HepG2 (cell line): ENCODE results near the gene GHRHR. TPM values are rescaled to one million over a fixed set of nuclear protein-coding genes. Genes with fewer than 3 reads are reported as not detected.

Experiments
- ATAC-seq: fragments of 200-7000 bp; cut with Tn5 transposase; 3 replicates; pipeline ENCODE4 v1.9.1; 2020; ENCODE audit warnings: mild to moderate bottlenecking, moderate library complexity
- BruUV-seq: library from RNA; stranded (reverse); fragments of 400-500 nt; replicated peaks from 2 replicates; lab custom pipeline; 2021; lab: Mats Ljungman, UMichigan
- CTCF ChIA-PET: fragments of 300-600 bp; formaldehyde crosslinking; extraction: SDS; loops from one replicate; lab custom pipeline; 2021; ENCODE audit warnings: low total read pairs, inconsistent platforms, low intra/inter-chr PET ratio; lab: Yijun Ruan, JAX
- POLR2A ChIA-PET: fragments of 350-600 bp; sonication (Branson Sonifier 250); formaldehyde crosslinking; loops from one replicate; lab custom pipeline; 2020; ENCODE audit warnings: antibody characterized with exemption, inconsistent platforms; lab: Yijun Ruan, JAX
- DNase-seq: peaks from one replicate; pipeline ENCODE4 v3.0.0-alpha.2; 2015; ENCODE audit warnings: low spot score
- FAIRE-seq: peaks from 3 replicates; lab custom pipeline; 2011; peaks lifted over from hg19 to GRCh38; lab: Jason Lieb, UNC
- H2AFZ ChIP-seq: one replicate; pipeline ENCODE4 v1.6.1; 2011; ENCODE audit warnings: low read length, inconsistent platforms
- H3K27ac ChIP-seq: fragments of 300-600 bp; 3 replicates; pipeline ENCODE4 v1.8.0; 2011; ENCODE audit warnings: mixed run types, mild to moderate bottlenecking, mixed read lengths, low read length, inconsistent platforms; ENCODE audit not compliant: insufficient read depth; ENCODE audit errors: extremely low read length
- H3K27me3 ChIP-seq, 2 experiments: fragments of 200-600 bp in 1 of 2; 2 replicates in 1 of 2; 3 replicates in 1 of 2; pipeline versions ENCODE4 v1.6.0 to v1.8.0; 2011; ENCODE audit warnings: low read length in 2 of 2, mild to moderate bottlenecking in 2 of 2, moderate library complexity in 2 of 2, inconsistent platforms in 1 of 2; ENCODE audit not compliant: insufficient read depth in 2 of 2, control insufficient read depth in 1 of 2
- H3K36me3 ChIP-seq, 2 experiments: fragments of 200-600 bp in 1 of 2; replicated peaks in 1 of 2; 2 replicates in 1 of 2; 3 replicates in 1 of 2; pipeline versions ENCODE4 v1.5.1 to v1.8.0; 2011; ENCODE audit warnings: low read length in 2 of 2, inconsistent platforms in 1 of 2; ENCODE audit not compliant: insufficient read depth in 2 of 2, control insufficient read depth in 1 of 2
- H3K4me1 ChIP-seq: 2 replicates; pipeline ENCODE4 v1.5.1; 2012; ENCODE audit warnings: low read length, inconsistent platforms; ENCODE audit not compliant: insufficient read depth
- H3K4me2 ChIP-seq: 2 replicates; pipeline ENCODE4 v1.6.0; 2011; ENCODE audit warnings: low read depth, low read length, inconsistent platforms
- H3K4me3 ChIP-seq, 3 experiments: fragments of 200-600 bp in 1 of 3; sonication (generic), shearing (Covaris generic) in 1 of 3; replicated peaks in 1 of 3; 2 replicates each; pipeline ENCODE4 v1.5.1; 2011 to 2016; ENCODE audit warnings: low read length in 3 of 3, inconsistent platforms in 2 of 3, low read depth in 2 of 3, mild to moderate bottlenecking in 2 of 3, control low read depth in 1 of 3, mixed read lengths in 1 of 3; ENCODE audit not compliant: insufficient read depth in 1 of 3
- H3K79me2 ChIP-seq: one replicate; pipeline ENCODE4 v1.6.1; 2011; ENCODE audit warnings: low read length, inconsistent platforms; ENCODE audit not compliant: insufficient read depth
- H3K9ac ChIP-seq: 2 replicates; pipeline ENCODE4 v1.6.0; 2011; ENCODE audit warnings: mild to moderate bottlenecking, low read depth, low read length, inconsistent platforms; ENCODE audit not compliant: insufficient read depth
- H3K9me3 ChIP-seq: 2 replicates; pipeline ENCODE4 v1.5.1; 2012; ENCODE audit warnings: mild to moderate bottlenecking, low read length
- H4K20me1 ChIP-seq: 2 replicates; pipeline ENCODE4 v1.6.0; 2011; ENCODE audit warnings: inconsistent platforms, mild to moderate bottlenecking, low read length, moderate library complexity; ENCODE audit not compliant: insufficient read depth
- HNF4G ChIP-seq, 2 experiments: sonication (generic) in 1 of 2; formaldehyde crosslinking in 1 of 2; IDR thresholded peaks; 2 replicates each; pipeline versions ENCODE4 v1.4.0 to v1.6.1; 2011 to 2020; ENCODE audit warnings: borderline replicate concordance in 2 of 2, low read depth in 2 of 2, mild to moderate bottlenecking in 2 of 2, low read length in 1 of 2, missing genetic modification reagents in 1 of 2, moderate library complexity in 1 of 2
- IRF1 ChIP-seq: sonication (generic); formaldehyde crosslinking; IDR thresholded peaks from 2 replicates; pipeline ENCODE4 v1.4.0; 2020; ENCODE audit warnings: low read depth, mild to moderate bottlenecking, missing genetic modification reagents
- MXI1 ChIP-seq: IDR thresholded peaks from 3 replicates; pipeline ENCODE4 v1.6.1; 2012; ENCODE audit warnings: low read depth, low read length, inconsistent platforms, borderline replicate concordance
- SRF ChIP-seq: IDR thresholded peaks from 2 replicates; pipeline ENCODE4 v1.6.1; 2011; ENCODE audit warnings: mild to moderate bottlenecking, low read depth, low read length, moderate library complexity
- TOE1 ChIP-seq: sonication (generic); formaldehyde crosslinking; IDR thresholded peaks from 2 replicates; pipeline ENCODE4 v1.4.0; 2020; ENCODE audit warnings: mild to moderate bottlenecking, missing genetic modification reagents
- ZBTB2 ChIP-seq: sonication (generic); formaldehyde crosslinking; IDR thresholded peaks from 2 replicates; pipeline ENCODE4 v1.8.0; 2022; ENCODE audit warnings: low read depth, missing genetic modification reagents
- ZBTB34 ChIP-seq: sonication (generic); formaldehyde crosslinking; IDR thresholded peaks from 2 replicates; pipeline ENCODE4 v1.8.0; 2022; ENCODE audit warnings: mild to moderate bottlenecking, missing genetic modification reagents
- ZNF124 ChIP-seq: sonication (generic); formaldehyde crosslinking; IDR thresholded peaks from 2 replicates; pipeline ENCODE4 v1.4.0; 2020; ENCODE audit warnings: missing genetic modification reagents
- ZNF326 ChIP-seq: sonication (generic); formaldehyde crosslinking; IDR thresholded peaks from 2 replicates; pipeline ENCODE4 v1.4.0; 2020; ENCODE audit warnings: missing genetic modification reagents, borderline replicate concordance
- ZNF550 ChIP-seq: sonication (generic); formaldehyde crosslinking; IDR thresholded peaks from 2 replicates; pipeline ENCODE4 v1.4.0; 2020; ENCODE audit warnings: mild to moderate bottlenecking, missing genetic modification reagents, borderline replicate concordance
- WGBS: methylation state at CpG from one replicate; pipeline ENCODE4 v1.1.6; 2017; ENCODE audit warnings: low lambda C conversion rate; 5-methylcytosine and 5-hydroxymethylcytosine counted together
- in situ Hi-C: cut with HindIII; loops from 2 replicates; pipeline ENCODE4 v1.10.0; 2017; ENCODE audit warnings: low pct_unique_long_range_greater_than_20kb; ENCODE audit not compliant: extremely low pct_ligation_motif_present
- intact Hi-C: fragments of 100-400 bp; cut with micrococcal nuclease; formaldehyde crosslinking; loops from one replicate; pipeline ENCODE4 v1.10.0; 2022; ENCODE audit not compliant: unreplicated experiment
- polyA plus RNA-seq, 8 experiments: library from polyadenylated mRNA; depleted of rRNA in 3 of 8; stranded (reverse) in 7 of 8; unstranded in 1 of 8; fragments of >200 nt; fragmentation: Illumina TruSeq in 4 of 8; extraction: Trizol in 4 of 8; gene quantifications; 2 replicates each; pipeline versions ENCODE4 v1.2.1 to v1.2.3, GENCODE V29; 2011 to 2016; ENCODE audit warnings: low read depth in 4 of 8, missing spikeins in 1 of 8, mixed read lengths in 1 of 8; ENCODE audit not compliant: insufficient read depth in 1 of 8
- total RNA-seq, 5 experiments: library from RNA; depleted of rRNA; stranded (reverse); fragments of >200 nt; fragmentation: Illumina TruSeq; extraction: Trizol; gene quantifications; 2 replicates each; pipeline ENCODE4 v1.2.3, GENCODE V29; 2016; ENCODE audit warnings: low read depth in 1 of 5

The GHRHR gene
- total and polyA plus RNA-seq, 2 of the 13 experiments (the other 11 are each of a cell fraction or from before 2014, with no cell fraction given) = not detected

GRCh38 chr7:30933124-30933974, 30.4 kb upstream of the GHRHR start (continued):
- TF ChIP-seq ZBTB34 (CRISPR knock-in tag) (no peak), ZNF326 (CRISPR knock-in tag) (no peak), SRF (no peak), ZNF550 (CRISPR knock-in tag) (no peak), MXI1 (no peak), ZBTB2 (CRISPR knock-in tag) (no peak), ZNF124 (CRISPR knock-in tag) (no peak), HNF4G (IDR thresholded peaks at IDR 0.05; ENCODE audit: borderline replicate concordance, low read depth, low read length) (no peak), HNF4G (CRISPR knock-in tag; IDR thresholded peaks at IDR 0.05; ENCODE audit: borderline replicate concordance, low read depth) (no peak)

- no peak for FAIRE-seq
- Histone ChIP-seq H3K27me3 (peaks cover 4 to 12% of the 10 kb centered on the region in 2 experiments; a peak in 4 of 5 replicates), H3K4me2 (no peak overlapping the region)
- no peak for TF ChIP-seq IRF1
- no peak for TF ChIP-seq TOE1 (CRISPR knock-in tag)
- TF ChIP-seq, all 625 proteins: peak for 0
- Histone ChIP-seq H2AFZ (no peak overlapping the region), H3K9me3 (no peaks in the 10 kb centered on the region), H4K20me1 (no peaks in the 10 kb centered on the region), H3K36me3 (no peaks in the 10 kb centered on the region), H3K4me3 (no peak overlapping the region), H3K4me1 (no peaks in the 10 kb centered on the region), H3K9ac (no peak overlapping the region), H3K79me2 (no peaks in the 10 kb centered on the region), H3K27ac (no peak overlapping the region)
- WGBS = 36% methylated on average over 4 of the region's 5 CpGs
- DNase-seq (no peak), ATAC-seq (no peak)
- ChIA-PET POLR2A (no interaction called here), CTCF (no interaction called here)
- intact Hi-C loops (no loop called here), in situ Hi-C loops (no loop called here)
- BruUV-seq = no TSS peak
These were observed 29.5 kb upstream of the GHRHR start for GRCh38 chr7:30934225-30934624.
